Breast epithelium (tissue), 3 donors: ENCODE results near the gene PRKAB1.
"Not testable (repeated sequence)": the region's sequence is repeated elsewhere in the genome, so short reads cannot be mapped to it uniquely, and the experiment has no call there.

Experiments
- POLR2A ChIP-seq: fragments of 450-650 bp; IDR thresholded peaks from one replicate; pipeline ENCODE4 v1.6.1; 2016; ENCODE audit warnings: antibody characterized with exemption, mild to moderate bottlenecking, moderate library complexity
- TF ChIP-seq, protein P1 (sequence below), 3 donors: fragments of 450-650 bp; IDR thresholded peaks; one replicate each; pipeline ENCODE4 v1.5.1; 2016 to 2017; ENCODE audit warnings: antibody characterized with exemption in 3 of 3, mild to moderate bottlenecking in 3 of 3, moderate library complexity in 3 of 3

DNA sequence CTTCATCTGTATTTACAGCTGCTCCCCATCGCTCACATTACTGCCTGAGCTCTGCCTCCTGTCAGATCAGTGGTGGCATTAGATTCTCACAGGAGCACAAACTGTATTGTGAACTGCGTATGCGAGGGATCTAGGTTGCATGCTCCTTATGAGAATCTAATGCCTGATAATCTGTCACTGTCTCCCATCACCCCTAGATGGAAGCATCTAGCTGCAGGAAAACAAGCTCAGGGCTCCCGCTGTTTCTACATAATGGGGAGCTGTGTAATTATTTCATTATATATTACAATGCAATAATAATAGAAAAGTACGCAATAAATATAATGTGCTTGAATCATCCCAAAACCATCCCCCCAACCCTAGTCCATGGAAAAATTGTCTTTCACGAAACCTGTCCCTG, 9.8 kb upstream of the PRKAB1 start:
- TF ChIP-seq, protein P1, sequence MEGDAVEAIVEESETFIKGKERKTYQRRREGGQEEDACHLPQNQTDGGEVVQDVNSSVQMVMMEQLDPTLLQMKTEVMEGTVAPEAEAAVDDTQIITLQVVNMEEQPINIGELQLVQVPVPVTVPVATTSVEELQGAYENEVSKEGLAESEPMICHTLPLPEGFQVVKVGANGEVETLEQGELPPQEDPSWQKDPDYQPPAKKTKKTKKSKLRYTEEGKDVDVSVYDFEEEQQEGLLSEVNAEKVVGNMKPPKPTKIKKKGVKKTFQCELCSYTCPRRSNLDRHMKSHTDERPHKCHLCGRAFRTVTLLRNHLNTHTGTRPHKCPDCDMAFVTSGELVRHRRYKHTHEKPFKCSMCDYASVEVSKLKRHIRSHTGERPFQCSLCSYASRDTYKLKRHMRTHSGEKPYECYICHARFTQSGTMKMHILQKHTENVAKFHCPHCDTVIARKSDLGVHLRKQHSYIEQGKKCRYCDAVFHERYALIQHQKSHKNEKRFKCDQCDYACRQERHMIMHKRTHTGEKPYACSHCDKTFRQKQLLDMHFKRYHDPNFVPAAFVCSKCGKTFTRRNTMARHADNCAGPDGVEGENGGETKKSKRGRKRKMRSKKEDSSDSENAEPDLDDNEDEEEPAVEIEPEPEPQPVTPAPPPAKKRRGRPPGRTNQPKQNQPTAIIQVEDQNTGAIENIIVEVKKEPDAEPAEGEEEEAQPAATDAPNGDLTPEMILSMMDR (IDR thresholded peaks at IDR 0.05) = not testable (repeated sequence)
- not testable (repeated sequence) for TF ChIP-seq POLR2A
